ENCODE data around the gene CTSA.

- TF ChIP-seq CTCF (IDR thresholded peaks at IDR 0.05) (no peak), POLR2A (IDR thresholded peaks at IDR 0.05) (no peak)
Measured at GRCh38 chr20:45935416-45936046, 44.4 kb downstream of the CTSA start.
